Neural progenitor cell (in vitro differentiated cells): ENCODE data around the gene INCENP. TPM values are rescaled to one million over a fixed set of nuclear protein-coding genes. Genes with fewer than 3 reads are reported as not detected.

Experiments
- DNase-seq: peaks from one replicate; pipeline ENCODE4 v3.0.0-alpha.2; 2016; ENCODE audit warnings: low spot score
- H2AFZ ChIP-seq: fragments of 200-600 bp; sonication (generic); replicated peaks from 2 replicates; pipeline ENCODE4 v1.6.1; 2016; ENCODE audit warnings: antibody characterized with exemption
- H3F3A ChIP-seq: fragments of 200-600 bp; sonication (generic); 2 replicates; pipeline ENCODE4 v1.6.1; 2016; ENCODE audit warnings: antibody characterized with exemption, low read depth
- H3K27ac ChIP-seq: fragments of 200-600 bp; sonication (generic); 2 replicates; pipeline ENCODE4 v1.5.1; 2016; ENCODE audit warnings: mild to moderate bottlenecking
- H3K27me3 ChIP-seq: fragments of 200-600 bp; sonication (generic); 2 replicates; pipeline ENCODE4 v1.6.1; 2016; ENCODE audit warnings: mild to moderate bottlenecking, moderate library complexity
- H3K36me3 ChIP-seq: fragments of 200-600 bp; sonication (generic); 2 replicates; pipeline ENCODE4 v1.5.1; 2016
- H3K4me1 ChIP-seq: fragments of 200-600 bp; sonication (generic); 2 replicates; pipeline ENCODE4 v1.6.1; 2016; ENCODE audit warnings: mixed run types
- H3K4me2 ChIP-seq: fragments of 200-600 bp; sonication (generic); 2 replicates; pipeline ENCODE4 v1.6.1; 2016
- H3K4me3 ChIP-seq: fragments of 200-600 bp; sonication (generic); 2 replicates; pipeline ENCODE4 v1.5.1; 2016
- H3K79me2 ChIP-seq: fragments of 200-600 bp; sonication (generic); 2 replicates; pipeline ENCODE4 v1.6.1; 2016; ENCODE audit warnings: low read depth
- H3K9ac ChIP-seq: fragments of 200-600 bp; sonication (generic); 2 replicates; pipeline ENCODE4 v1.6.1; 2016
- H3K9me3 ChIP-seq: fragments of 200-600 bp; sonication (generic); 2 replicates; pipeline ENCODE4 v1.5.1; 2016; ENCODE audit warnings: low read depth
- H4K20me1 ChIP-seq: fragments of 200-600 bp; sonication (generic); 2 replicates; pipeline ENCODE4 v1.6.1; 2016; ENCODE audit warnings: low read depth
- H3K27ac Mint-ChIP-seq: 3 replicates; pipeline ENCODE4 v1.8.0; 2021; ENCODE audit warnings: mixed read lengths
- H3K27me3 Mint-ChIP-seq: 2 replicates; pipeline ENCODE4 v1.8.0; 2022; ENCODE audit warnings: low read depth, mild to moderate bottlenecking, inconsistent platforms, moderate library complexity, mixed read lengths; ENCODE audit not compliant: insufficient read depth
- H3K36me3 Mint-ChIP-seq: 3 replicates; pipeline ENCODE4 v1.8.0; 2021; ENCODE audit warnings: mixed read lengths
- H3K4me1 Mint-ChIP-seq: 3 replicates; pipeline ENCODE4 v1.8.0; 2021; ENCODE audit warnings: mixed read lengths
- H3K4me3 Mint-ChIP-seq: 3 replicates; pipeline ENCODE4 v1.8.0; 2021; ENCODE audit warnings: mild to moderate bottlenecking, moderate library complexity, mixed read lengths
- H3K9me3 Mint-ChIP-seq: 3 replicates; pipeline ENCODE4 v1.8.0; 2020; ENCODE audit warnings: mixed read lengths
- CTCF ChIP-seq: fragments of 200-600 bp; sonication (generic); IDR thresholded peaks from 2 replicates; pipeline ENCODE4 v1.5.1; 2017; ENCODE audit warnings: antibody characterized with exemption, mild to moderate bottlenecking
- EZH2 ChIP-seq: fragments of 200-600 bp; sonication (generic); IDR thresholded peaks from 2 replicates; pipeline ENCODE4 v1.6.1; 2017; ENCODE audit warnings: antibody characterized with exemption, mild to moderate bottlenecking, moderate library complexity
- EZH2phosphoT487 ChIP-seq: fragments of 200-600 bp; sonication (generic); IDR thresholded peaks from 2 replicates; pipeline ENCODE4 v1.6.1; 2017; ENCODE audit warnings: antibody characterized with exemption
- total RNA-seq: library from RNA; depleted of rRNA; stranded (reverse); fragments of >200 nt; gene quantifications from 2 replicates; pipeline ENCODE4 v1.2.3, GENCODE V29; 2015; ENCODE audit warnings: low replicate concordance

INCENP gene
- total RNA-seq, 1 donor from 2014 or later: 73.9 TPM

- H3K79me2 ChIP-seq: no peaks in the 10 kb centered on the region
- TF ChIP-seq CTCF (no peak), EZH2 (no peak)
- H3K4me2 ChIP-seq: no peak overlapping the region
- no peak overlapping the region for H3K27ac ChIP-seq
- Mint-ChIP-seq H3K4me3 (no peak overlapping the region), H3K4me1 (peaks cover 7% of the 10 kb centered on the region), H3K27ac (no peak overlapping the region), H3K36me3 (no peaks in the 10 kb centered on the region), H3K27me3 (peaks cover 10% of the 10 kb centered on the region), H3K9me3 (no peaks in the 10 kb centered on the region)
- H3K36me3 ChIP-seq: no peaks in the 10 kb centered on the region
- H3K27me3 ChIP-seq: peaks cover 18% of the 10 kb centered on the region
- no peaks in the 10 kb centered on the region for H4K20me1 ChIP-seq
- H3K9ac ChIP-seq: no peak overlapping the region
- no peak for DNase-seq
- no peaks in the 10 kb centered on the region for H3K4me1 ChIP-seq
- H3K9me3 ChIP-seq: no peaks in the 10 kb centered on the region
- no peak overlapping the region for H3K4me3 ChIP-seq
- no peaks in the 10 kb centered on the region for H3F3A ChIP-seq
- no peak overlapping the region for H2AFZ ChIP-seq
These were observed 48.5 kb downstream of the INCENP start for GRCh38 chr11:62172294-62172693.

GRCh38 chr11:62176766-62177165, 53.0 kb downstream of the INCENP start:
- Mint-ChIP-seq H3K27me3 (peaks cover 12% of the 10 kb centered on the region), H3K4me1 (peaks cover 3% of the 10 kb centered on the region), H3K36me3 (no peaks in the 10 kb centered on the region), H3K4me3 (no peak overlapping the region), H3K27ac (no peak overlapping the region), H3K9me3 (no peaks in the 10 kb centered on the region)
- H3K79me2 ChIP-seq: no peaks in the 10 kb centered on the region
- no peak overlapping the region for H2AFZ ChIP-seq
- no peak for DNase-seq
- no peak overlapping the region for H3K4me2 ChIP-seq
- no peak overlapping the region for H3K27ac ChIP-seq
- no peaks in the 10 kb centered on the region for H3F3A ChIP-seq
- peaks cover 13% of the 10 kb centered on the region for H3K27me3 ChIP-seq
- no peak overlapping the region for H3K4me3 ChIP-seq
- TF ChIP-seq EZH2phosphoT487: no peak
- H3K9me3 ChIP-seq: no peaks in the 10 kb centered on the region
- no peaks in the 10 kb centered on the region for H4K20me1 ChIP-seq
- no peak overlapping the region for H3K9ac ChIP-seq
- no peaks in the 10 kb centered on the region for H3K36me3 ChIP-seq
- no peaks in the 10 kb centered on the region for H3K4me1 ChIP-seq

GRCh38 chr11:62179995-62180394, 56.2 kb downstream of the INCENP start:
- Mint-ChIP-seq H3K36me3 (no peaks in the 10 kb centered on the region), H3K4me1 (peaks cover under 1% of the 10 kb centered on the region), H3K9me3 (peaks cover 5% of the 10 kb centered on the region), H3K27me3 (peaks cover 6% of the 10 kb centered on the region), H3K27ac (no peak overlapping the region), H3K4me3 (no peak overlapping the region)
- Histone ChIP-seq H3K27ac (no peak overlapping the region), H3K79me2 (no peaks in the 10 kb centered on the region), H3K4me1 (no peaks in the 10 kb centered on the region), H3F3A (no peaks in the 10 kb centered on the region), H4K20me1 (no peaks in the 10 kb centered on the region), H3K9me3 (no peaks in the 10 kb centered on the region), H3K4me2 (no peak overlapping the region), H3K4me3 (no peak overlapping the region), H3K27me3 (no peaks in the 10 kb centered on the region), H3K9ac (no peak overlapping the region), H2AFZ (no peak overlapping the region), H3K36me3 (no peaks in the 10 kb centered on the region)
- DNase-seq: no peak
- TF ChIP-seq CTCF: no peak
- TF ChIP-seq EZH2: no peak
- TF ChIP-seq EZH2phosphoT487: no peak

GRCh38 chr11:62181097-62181496, 57.3 kb downstream of the INCENP start:
- TF ChIP-seq EZH2 (no peak), EZH2phosphoT487 (no peak), CTCF (no peak)
- no peaks in the 10 kb centered on the region for H3K27me3 ChIP-seq
- no peaks in the 10 kb centered on the region for H3K36me3 ChIP-seq
- H3K4me3 ChIP-seq: no peak overlapping the region
- no peak overlapping the region for H3K4me2 ChIP-seq
- H3K9me3 Mint-ChIP-seq: peaks cover 5% of the 10 kb centered on the region
- no peak for DNase-seq
- peaks cover 6% of the 10 kb centered on the region for H3K4me1 ChIP-seq
- no peaks in the 10 kb centered on the region for H4K20me1 ChIP-seq
- H3F3A ChIP-seq: no peaks in the 10 kb centered on the region
- no peaks in the 10 kb centered on the region for H3K36me3 Mint-ChIP-seq
- H3K4me3 Mint-ChIP-seq: no peak overlapping the region
- H3K27ac Mint-ChIP-seq: no peak overlapping the region
- H3K79me2 ChIP-seq: no peaks in the 10 kb centered on the region
- no peak overlapping the region for H3K9ac ChIP-seq
- no peak overlapping the region for H3K27ac ChIP-seq
- peaks cover 8% of the 10 kb centered on the region for H3K27me3 Mint-ChIP-seq
- no peaks in the 10 kb centered on the region for H3K9me3 ChIP-seq
- H3K4me1 Mint-ChIP-seq: peaks cover 8% of the 10 kb centered on the region
- H2AFZ ChIP-seq: no peak overlapping the region
